IPS DF 4.7 (cell line): Measurements from ENCODE around the gene GET3.
"Not testable (repeated sequence)": the region's sequence is repeated elsewhere in the genome, so short reads cannot be mapped to it uniquely, and the experiment has no call there.

ENCODE experiments used
- DNase-seq: peaks from one replicate; pipeline ENCODE4 v3.0.0-alpha.2; 2013; ENCODE audit warnings: low spot score; ENCODE audit errors: extremely low read depth

Gene GET3

DNA sequence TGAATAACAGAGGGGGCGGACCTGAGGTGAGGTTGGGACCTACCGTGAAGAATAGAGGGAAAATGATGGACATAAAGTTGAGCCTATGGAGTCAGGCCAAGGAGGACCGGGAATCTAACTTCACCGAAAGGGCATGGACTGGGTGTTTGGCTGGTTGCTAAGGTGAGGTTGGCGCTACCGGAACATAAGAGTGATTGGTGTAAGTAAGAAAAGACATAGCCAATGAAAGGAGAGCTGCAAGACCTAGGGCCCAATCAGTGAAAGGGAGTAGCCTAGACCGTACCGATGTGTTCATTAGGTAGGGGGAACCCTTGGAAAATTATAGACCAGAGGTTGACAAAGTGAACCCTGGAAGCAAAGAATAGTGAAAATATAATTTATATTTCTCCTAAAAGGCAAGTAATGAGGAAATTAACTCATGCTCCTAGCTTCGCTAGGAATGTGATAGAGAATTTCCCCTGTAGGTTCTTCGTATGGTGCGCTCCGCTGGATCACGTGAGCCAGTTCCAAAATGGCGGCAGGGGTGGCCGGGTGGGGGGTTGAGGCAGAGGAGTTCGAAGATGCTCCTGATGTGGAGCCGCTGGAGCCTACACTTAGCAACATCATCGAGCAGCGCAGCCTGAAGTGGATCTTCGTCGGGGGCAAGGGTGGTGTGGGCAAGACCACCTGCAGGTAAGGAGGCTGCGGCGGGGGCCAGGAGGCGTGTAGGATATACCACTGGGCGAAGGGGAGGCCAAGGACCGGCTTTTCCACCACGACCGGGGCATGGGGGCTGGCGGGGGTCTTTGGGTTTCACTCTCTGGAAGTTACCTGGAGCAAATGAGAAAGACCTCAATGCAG, at the start of gene GET3:
GET3 (plus strand) TSS at position 503 of the 840 bp plus-strand sequence; CDS start at position 512, 9 bp downstream.
- DNase-seq: peak; percentile 100

DNA sequence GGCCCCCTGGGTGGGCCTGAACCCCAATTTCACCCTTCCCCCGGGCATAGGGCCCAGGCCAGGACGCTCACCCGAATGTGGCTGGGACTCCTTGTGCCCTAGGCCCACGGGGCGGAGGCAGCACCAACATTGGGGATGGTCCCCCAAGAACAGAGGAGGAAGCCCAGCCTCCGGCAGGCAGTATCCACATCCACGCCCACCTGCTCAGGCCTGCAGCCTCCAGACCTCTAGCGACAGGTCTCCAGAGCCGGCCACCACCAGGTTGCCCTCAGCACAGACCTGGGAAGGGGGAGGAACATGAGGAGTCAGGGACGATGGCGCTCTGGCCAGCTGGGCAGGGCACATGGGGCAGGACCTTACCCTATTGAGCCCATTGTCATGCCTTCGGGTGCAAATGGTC, 48.3 kb upstream of the GET3 start:
- DNase-seq: no peak

DNA sequence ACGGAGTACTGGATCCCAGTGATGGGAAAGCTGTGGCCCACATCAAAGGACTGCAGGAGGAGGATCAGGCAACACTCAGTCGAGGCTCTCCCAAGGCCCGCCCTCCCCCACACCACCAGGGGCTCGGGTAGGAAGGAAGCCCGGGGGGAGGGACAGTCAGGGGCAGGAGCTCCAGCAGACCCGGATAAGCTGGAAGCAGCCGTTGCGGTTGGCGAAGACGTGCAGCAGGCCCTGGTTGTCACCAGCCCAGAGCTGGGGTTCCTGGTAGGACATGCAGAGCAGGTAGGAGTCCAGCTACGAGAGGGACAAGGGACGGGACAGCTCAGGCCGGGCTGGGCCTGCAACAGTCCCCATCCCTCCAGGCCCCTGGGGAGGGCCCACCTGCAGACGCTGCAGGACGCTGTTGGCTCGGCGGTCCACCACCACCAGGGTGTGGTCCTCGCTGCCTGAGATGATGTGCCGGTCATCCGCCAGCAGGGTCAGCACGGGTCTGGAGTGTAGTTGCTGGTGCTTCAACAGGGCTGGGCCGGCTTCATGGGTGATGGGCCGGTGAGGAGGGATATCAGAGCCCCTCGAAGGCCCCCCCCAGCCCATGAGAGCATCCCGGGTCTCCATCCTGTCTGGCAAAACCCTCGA, 47.6 kb upstream of the GET3 start:
- DNase-seq: no peak

DNA sequence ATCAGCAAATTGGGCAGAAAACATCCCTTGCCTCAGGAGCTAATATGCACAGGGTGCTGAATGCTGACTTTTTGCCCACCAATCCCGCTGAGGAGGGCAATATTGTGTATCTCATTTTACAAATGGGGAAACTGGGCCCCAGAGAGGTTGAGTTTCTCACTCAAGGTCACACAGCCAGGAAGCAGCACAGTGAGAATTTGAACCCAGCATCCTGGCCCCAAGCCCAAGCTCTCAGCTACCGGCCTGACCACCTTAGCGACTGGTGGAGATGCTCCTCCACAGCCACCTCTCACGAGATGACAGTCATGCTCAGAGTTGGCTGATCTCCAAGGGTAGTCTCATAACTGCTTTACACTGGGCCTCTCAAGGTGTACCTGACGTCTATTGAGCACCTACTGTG, 44.3 kb upstream of the GET3 start:
- no peak for DNase-seq

DNA sequence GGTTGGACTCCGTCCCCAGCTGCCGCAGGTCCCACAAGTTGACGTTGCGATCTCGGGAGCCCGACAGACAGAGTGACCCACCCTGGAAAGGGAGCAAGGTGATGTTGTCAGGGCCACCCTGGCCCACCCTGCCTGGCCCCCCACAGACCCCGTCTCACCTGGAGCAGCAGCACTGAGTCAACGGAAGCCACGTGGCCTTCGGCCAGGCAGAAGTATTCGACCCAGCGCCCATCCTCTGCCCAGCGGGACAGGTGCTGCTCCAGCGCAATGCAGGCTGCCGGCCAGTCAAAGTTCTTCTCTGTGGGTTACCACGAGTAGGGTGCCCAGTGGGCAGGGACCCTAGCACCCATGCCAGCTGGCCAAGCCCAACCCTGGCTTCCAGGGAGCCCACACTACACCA, 42.7 kb upstream of the GET3 start:
- DNase-seq: no peak

DNA sequence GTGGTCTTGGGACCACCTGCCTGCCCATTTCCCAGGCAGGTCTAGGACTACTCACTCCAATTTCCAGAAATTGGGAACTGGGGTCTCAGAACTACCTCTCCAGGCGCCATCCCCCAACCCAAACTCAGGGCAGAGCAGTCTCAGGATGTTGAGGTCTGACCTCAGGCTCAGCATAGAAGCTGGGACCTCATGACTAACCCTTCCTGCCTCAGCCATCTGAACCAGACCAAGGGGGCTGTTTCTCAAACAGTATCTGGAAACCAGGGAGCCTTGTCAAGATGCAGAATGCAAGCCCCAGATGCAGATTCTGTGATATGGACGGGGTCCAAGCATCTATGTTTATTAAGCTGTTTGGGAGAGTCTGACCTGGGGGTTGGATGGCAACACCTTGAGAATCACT, 42.2 kb upstream of the GET3 start:
- no peak for DNase-seq

DNA sequence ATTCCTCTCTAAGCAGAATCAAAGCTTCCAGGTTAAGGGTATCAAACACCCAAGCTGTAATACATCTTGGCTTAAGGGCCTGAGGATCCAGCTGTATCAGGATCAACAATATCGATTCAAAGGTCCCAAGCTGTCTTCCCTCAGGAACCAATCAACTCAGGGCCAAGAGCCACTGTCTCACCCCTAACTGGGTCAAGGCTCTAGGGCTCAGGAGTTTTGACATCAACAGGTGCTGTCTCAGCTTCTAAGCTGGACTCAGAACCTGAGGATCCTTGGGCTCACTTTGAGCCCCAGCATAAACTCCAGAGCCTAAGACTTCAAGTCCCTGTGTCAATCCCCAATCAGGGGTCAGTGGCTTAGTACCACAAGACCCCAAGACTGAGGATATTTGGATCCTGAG, 41.8 kb upstream of the GET3 start:
- DNase-seq: no peak

DNA sequence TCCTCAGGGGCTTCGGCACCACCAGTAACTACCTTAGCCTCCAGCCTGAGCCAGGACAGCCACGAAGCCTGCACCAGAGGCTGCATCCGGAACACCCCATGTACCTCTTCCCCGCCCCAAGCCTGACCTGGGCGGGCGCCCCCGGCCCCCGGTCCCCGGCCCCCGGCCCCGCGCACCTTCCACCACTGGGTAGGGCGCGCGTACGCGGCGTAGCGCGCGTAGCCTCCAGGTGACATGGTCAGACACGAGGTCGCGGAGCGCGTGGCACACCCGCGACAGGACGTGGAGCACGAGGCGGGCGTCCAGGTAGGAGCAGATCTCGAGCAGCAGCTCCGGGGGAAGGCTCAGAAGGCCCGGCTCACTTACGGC, 41.3 kb upstream of the GET3 start:
- DNase-seq: no peak

DNA sequence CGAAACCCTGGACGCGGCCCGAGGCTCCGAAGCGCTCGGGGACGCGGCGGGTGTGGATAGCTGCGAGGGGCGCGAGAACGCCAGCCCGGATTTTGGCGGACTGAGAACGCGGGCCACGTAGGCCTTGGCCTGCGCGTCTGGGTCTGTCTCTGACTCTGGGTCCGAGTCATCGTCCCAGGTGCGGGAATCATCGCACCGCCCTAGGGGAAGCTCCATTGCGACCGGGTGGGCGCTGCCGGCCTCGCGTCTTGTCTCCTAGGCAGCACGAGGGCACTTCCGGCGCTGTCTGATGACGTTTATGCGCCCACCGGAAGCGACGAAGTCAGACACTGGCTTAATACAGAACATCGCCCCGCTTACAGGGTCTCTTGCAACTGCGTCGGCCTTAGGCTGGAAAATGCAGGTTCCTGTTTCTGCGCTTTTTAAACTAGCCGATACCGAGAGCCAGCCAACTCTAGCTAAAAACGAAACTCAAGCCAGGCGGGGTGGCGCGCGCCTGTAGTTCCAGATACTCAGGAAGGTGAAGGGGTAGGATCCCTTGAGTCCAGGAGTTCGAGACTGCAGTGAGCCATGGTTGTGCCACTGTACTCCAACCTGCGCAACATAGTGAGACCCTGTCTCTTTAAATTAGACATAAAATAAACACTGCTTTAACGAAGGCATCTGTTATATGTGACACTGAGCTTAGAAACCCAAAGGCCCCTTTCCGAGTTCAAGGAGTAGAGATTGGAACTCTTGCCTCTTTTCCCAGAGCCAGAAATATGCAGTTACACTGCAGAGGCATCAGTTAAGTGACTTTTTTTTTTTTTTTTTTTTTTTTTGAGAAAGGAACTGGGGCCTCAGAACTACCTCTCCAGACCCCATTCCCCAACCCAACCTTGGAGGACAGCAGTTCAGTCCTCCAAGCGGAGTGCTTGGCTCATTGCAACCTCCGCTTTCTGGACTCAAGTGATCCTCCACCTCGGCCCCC, 40.6 kb upstream of the GET3 start, which contains the start of gene FBXW9:
FBXW9 (minus strand) TSS at position 266 of the 970 bp plus-strand sequence; CDS start at position 216, 50 bp downstream.
- DNase-seq: peak; percentile 78

DNA sequence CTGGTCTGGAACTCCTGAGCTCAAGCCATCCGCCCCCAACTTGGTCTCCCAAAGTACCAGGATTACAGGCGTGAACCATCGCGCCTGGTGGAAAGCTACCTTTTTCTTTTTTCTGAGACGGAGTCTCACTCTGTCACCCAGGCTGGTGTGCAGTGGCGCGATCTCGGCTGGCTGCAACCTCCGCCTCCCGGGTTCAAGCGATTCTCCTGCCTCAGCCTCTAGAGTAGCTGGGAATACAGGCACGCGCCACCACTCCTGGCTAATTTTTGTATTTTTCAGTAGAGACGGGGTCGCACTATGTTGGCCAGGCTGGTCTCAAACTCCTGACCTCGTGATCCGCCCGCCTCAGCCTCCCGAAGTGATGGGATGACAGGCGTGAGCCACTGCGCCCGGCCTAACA, 39.9 kb upstream of the GET3 start:
- not testable (repeated sequence) for DNase-seq

DNA sequence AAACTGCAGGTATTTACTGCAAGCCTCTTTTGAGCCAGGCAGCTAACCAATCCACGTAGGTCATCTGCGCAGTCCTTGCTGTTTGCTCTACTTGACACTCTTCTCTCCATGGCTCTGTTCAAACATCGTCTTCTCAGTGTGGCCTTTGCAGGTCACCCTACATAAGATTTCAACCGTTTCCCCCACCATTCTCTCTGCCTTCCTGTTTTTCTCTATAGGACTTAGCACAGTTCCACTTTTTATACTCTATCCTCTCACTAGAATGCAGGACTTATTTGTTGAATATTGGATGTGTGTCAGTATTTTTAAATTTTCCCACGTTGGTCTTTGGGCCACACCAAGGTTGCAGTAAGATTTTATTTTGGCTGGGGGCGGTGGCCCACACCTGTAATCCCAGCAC, 39.2 kb upstream of the GET3 start:
- no peak for DNase-seq

DNA sequence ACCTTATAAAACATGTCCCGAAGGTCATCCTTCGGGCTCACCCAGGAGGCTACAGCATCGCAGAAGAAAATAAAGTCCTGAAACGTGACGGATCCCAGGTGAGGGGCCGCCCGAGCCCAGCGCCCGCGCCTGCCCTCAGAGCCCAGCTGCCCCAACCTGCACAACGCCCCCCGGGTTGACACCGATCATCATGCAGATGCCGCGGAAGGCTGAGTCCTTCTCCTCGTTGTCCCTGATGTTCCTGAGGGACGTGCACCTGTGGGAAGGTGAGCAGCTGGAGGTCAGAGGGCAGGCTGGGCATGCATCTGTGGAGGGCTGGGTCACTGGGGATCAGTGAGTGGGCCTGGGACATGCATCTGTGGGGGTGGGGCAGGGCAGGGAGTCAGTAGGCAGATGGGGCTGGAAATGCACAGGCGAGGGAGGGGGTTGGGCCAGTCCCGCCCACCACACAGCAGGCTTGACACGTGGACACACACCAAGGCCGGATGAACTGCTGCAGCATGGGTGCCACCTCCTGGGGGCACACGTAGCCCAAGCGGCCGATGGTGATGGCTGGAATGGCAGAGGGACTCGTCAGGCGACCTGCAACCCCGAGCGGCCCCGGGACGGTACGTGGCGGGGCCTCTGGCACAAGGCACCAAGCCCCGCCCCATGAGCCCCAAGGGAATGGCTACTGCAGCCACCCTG, 35.6 kb upstream of the GET3 start:
- no peak for DNase-seq

DNA sequence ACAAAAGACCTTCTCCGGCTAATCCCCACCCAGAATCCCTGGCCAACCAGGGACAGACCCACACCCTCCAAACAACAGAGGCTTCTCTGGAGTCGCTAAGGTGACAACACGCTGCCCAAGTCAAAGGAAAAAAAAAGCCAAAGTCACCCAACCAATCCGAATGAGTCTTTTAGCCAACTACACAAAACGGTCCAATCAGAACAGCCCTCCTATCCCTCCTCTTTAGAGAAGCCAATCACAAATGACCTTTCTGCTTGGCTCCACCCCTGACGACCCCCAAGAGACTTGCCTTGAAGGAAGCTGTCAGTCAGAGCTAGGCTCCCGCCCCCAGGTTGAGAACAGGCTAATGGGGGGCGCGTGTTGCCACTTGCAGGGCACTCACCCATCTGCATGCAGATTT, 34.3 kb upstream of the GET3 start:
- DNase-seq: peak; percentile 87

DNA sequence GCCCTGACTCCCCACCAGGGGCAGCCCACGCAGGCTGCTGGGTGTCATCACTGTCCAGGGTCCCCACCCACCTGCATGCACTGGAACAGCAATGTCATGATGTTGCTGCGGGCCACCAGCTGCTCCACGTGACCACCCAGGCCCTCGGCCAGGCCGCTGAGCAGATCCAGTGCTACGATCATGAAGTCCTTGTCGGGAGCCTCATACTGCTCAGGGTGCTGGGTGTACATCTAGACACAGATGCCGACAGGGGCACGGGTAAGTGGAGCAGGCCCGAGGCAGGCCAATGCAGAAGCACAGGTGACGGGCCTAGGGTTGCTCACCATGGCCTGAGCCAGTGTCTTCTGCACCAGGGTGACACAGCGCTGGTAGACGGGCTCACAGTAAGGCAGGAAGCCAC, 32.1 kb upstream of the GET3 start:
- no peak for DNase-seq

DNA sequence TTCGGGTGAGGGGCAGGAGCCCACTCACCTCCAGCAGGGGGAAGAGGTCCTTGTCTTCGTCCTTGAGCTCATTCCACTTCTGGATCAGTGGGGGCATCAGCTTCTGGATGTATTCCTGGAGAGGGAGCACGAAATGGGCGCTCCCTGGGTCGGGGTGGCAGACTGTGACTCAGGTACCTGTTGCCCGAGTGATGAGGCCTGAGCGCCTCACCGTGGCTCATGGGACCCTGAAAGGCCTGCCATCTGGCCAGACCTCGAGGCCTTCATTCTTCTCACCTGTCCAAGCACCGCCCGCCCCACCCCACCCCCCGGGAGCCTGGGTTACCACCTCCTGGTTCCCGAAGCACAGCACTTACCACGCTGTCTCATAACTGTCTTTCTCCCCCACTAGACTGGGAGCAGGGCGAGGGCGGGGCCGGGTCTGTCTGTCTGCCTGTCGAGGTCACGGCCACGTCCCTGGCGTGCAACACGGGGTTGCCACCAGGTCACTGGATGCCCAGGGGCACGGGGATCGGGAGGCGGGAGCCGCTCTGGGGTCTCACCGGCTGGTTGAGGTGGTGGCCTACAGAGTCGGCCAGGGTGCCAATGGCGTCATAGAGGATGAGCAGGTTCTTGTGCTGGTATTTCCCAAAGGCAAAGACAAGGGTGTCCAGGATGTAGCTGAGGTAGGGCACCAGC, 31.5 kb upstream of the GET3 start:
- no peak for DNase-seq

DNA sequence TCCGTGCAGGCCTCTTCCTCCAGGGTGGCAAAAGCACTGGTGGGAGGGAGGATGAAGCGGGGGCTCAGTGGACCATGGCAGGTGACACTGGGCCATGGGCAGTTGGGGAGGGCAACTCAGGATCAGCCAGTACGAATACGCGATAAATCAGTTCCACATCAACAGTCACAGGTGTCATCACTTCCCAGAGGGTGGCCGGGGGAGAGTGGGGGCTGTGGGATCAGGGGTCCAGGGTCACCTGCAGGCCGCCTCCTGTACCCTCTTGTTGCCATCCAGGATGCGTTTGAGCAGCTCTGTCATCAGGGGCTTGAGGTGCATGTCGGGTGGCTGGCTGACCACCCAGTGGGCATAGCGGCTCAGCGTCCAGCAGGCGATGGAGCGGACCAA, 31.0 kb upstream of the GET3 start:
- no peak for DNase-seq

DNA sequence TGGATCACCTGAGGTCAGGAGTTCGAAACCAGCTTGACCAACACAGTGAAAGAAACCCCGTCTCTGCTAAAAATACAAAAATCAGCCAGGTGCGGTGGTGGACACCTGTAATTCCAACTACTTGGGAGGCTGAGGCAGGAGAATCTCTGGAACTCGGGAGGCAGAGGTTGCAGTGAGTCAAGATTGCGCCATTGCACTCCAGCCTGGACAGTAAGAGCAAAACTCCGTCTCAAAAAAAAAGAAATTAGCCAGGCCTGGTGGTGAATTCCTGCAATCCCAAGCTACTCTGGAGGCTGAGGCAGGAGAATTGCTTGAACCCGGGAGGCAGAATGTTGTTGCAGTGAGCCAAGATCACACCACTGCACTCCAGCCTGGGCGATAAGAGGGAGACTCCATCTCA, 28.7 kb upstream of the GET3 start:
- no peak for DNase-seq

DNA sequence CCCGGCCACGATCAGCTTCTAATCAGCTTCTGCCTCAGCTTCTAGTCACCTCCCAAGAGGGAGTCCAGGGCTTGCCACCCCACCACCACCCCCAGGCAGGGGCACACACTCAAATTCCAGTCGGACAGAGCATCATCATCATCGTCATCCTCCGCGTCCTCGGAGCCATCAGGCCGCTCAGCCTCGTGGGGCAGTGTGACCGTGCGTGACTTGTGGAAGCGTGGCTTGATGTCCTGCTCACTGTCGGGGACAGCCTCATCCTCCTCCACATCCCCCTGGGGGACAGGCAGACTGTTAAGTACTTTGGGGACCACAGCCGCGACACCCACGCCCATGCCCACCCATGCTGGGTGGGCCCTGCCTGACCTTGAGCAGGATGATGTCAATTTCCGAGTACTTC, 26.1 kb upstream of the GET3 start:
- DNase-seq: no peak

DNA sequence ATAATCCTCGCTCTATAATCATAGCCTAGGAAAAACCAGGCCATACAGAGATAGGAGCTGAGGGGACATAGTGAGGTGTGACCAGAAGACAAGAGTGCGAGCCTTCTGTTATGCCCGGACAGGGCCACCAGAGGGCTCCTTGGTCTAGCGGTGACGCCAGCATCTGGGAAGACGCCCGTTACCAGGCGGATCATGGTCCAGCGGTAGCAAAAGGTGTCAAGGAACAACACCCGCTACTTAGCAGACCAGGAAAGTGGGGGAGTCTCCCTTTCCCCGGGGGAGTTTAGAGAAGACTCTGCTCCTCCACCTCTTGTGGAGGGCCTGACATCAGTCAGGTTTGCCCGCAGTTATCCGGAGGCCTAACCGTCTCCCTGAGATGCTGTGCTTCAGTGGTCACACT, 25.2 kb upstream of the GET3 start:
- not testable (repeated sequence) for DNase-seq

DNA sequence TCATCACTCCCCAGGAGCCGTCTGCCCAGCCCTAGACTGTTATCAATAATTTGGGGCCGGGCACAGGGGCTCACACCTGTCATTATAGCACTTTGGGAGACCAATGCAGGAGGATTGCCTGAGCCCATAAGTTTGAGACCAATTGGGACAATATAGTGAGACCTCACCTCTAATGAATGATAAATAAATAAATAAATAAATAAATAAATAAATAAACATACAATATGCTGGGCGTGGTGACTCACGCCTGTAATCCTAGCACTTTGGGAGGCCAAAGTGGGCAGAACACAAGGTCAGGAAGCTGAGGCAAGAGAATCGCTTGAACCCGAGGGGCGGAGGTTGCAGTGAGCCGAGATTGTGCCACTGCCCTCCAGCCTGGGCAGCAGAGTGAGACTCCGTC, 24.0 kb upstream of the GET3 start:
- not testable (repeated sequence) for DNase-seq

DNA sequence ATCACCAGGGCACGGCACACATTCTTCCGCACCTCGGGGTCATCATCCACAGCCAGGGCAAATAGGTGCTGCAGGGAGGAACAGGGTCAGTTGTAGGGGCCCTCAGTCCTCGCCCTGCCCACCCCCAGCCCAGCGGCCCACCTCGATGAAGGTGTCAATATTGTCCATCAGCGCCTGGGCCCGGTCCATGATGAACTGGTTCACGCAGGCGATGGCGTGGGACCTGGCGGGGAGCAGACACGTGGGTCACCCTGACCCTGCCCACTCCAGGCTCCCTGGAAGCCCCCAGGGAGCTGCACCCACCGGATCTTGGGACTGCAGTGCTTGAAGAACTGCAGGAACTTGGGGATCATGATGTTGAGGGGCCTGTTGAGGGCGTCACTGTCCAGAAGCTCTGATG, 22.2 kb upstream of the GET3 start:
- DNase-seq: no peak
